Suprapubic skin (tissue), 4 donors: ENCODE results near the gene POLR1H. TPM values are rescaled to one million over a fixed set of nuclear protein-coding genes. Genes with fewer than 3 reads are reported as not detected.
"Not testable (repeated sequence)": the region's sequence is repeated elsewhere in the genome, so short reads cannot be mapped to it uniquely, and the experiment has no call there.

Source experiments
- DNase-seq, 2 donors: peaks; one replicate each; pipeline ENCODE4 v3.0.0-alpha.2; 2019; ENCODE audit warnings: low spot score in 2 of 2
- H3K27ac ChIP-seq: fragments of 200-600 bp; sonication (generic); one replicate; pipeline ENCODE4 v1.5.1; 2019
- H3K27me3 ChIP-seq: fragments of 200-600 bp; sonication (generic); one replicate; pipeline ENCODE4 v1.5.1; 2019
- H3K36me3 ChIP-seq: fragments of 200-600 bp; sonication (generic); one replicate; pipeline ENCODE4 v1.5.1; 2019
- H3K4me1 ChIP-seq: fragments of 200-600 bp; sonication (generic); one replicate; pipeline ENCODE4 v1.5.1; 2019
- H3K4me3 ChIP-seq: fragments of 200-600 bp; sonication (generic); one replicate; pipeline ENCODE4 v1.5.1; 2019; ENCODE audit warnings: mild to moderate bottlenecking
- H3K9me3 ChIP-seq: fragments of 200-600 bp; sonication (generic); one replicate; pipeline ENCODE4 v1.5.1; 2019
- EP300 ChIP-seq: sonication (generic); formaldehyde crosslinking; IDR thresholded peaks from one replicate; pipeline ENCODE4 v1.6.1; 2017; ENCODE audit warnings: antibody characterized with exemption
- POLR2A ChIP-seq, 2 donors: fragments of 450-650 bp; IDR thresholded peaks; one replicate each; pipeline ENCODE4 v1.6.1; 2017; ENCODE audit warnings: antibody characterized with exemption in 2 of 2, mild to moderate bottlenecking in 2 of 2, moderate library complexity in 2 of 2
- POLR2AphosphoS5 ChIP-seq, 3 donors: sonication (generic); formaldehyde crosslinking; IDR thresholded peaks; one replicate each; pipeline ENCODE4 v1.6.1; 2017; ENCODE audit warnings: antibody characterized with exemption in 3 of 3
- WGBS: methylation state at CpG from one replicate; pipeline ENCODE4 v1.1.5; 2018; 5-methylcytosine and 5-hydroxymethylcytosine counted together
- total RNA-seq, 4 donors: library from RNA; depleted of rRNA; stranded (reverse); fragments of >200 nt; gene quantifications; one replicate each; pipeline ENCODE4 v1.1.0, GENCODE V29; 2016
- TF ChIP-seq, protein P1 (sequence below), 2 donors: fragments of 200-600 bp in 1 of 2; fragments of 450-650 bp in 1 of 2; sonication (generic) in 1 of 2; IDR thresholded peaks; one replicate each; pipeline ENCODE4 v1.5.1; 2016 to 2019; ENCODE audit warnings: antibody characterized with exemption in 2 of 2, mild to moderate bottlenecking in 1 of 2, moderate library complexity in 1 of 2

The POLR1H gene
- total RNA-seq, 4 donors from 2014 or later, result 16.7 to 23.9 (median 21.6) TPM

GRCh38 chr6:30025186-30025585, 35.9 kb upstream of the POLR1H start:
- no peak for DNase-seq
- Histone ChIP-seq H3K9me3 (no peaks in the 10 kb centered on the region), H3K27ac (no peak overlapping the region), H3K4me1 (no peaks in the 10 kb centered on the region), H3K27me3 (no peaks in the 10 kb centered on the region), H3K4me3 (no peak overlapping the region), H3K36me3 (peaks cover 6% of the 10 kb centered on the region)
- TF ChIP-seq, protein P1, sequence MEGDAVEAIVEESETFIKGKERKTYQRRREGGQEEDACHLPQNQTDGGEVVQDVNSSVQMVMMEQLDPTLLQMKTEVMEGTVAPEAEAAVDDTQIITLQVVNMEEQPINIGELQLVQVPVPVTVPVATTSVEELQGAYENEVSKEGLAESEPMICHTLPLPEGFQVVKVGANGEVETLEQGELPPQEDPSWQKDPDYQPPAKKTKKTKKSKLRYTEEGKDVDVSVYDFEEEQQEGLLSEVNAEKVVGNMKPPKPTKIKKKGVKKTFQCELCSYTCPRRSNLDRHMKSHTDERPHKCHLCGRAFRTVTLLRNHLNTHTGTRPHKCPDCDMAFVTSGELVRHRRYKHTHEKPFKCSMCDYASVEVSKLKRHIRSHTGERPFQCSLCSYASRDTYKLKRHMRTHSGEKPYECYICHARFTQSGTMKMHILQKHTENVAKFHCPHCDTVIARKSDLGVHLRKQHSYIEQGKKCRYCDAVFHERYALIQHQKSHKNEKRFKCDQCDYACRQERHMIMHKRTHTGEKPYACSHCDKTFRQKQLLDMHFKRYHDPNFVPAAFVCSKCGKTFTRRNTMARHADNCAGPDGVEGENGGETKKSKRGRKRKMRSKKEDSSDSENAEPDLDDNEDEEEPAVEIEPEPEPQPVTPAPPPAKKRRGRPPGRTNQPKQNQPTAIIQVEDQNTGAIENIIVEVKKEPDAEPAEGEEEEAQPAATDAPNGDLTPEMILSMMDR (IDR thresholded peaks at IDR 0.05), result no peak
- TF ChIP-seq POLR2A (IDR thresholded peaks at IDR 0.05) (no peak), EP300 (no peak), POLR2AphosphoS5 (IDR thresholded peaks at IDR 0.05) (no peak)
- WGBS, result 98% methylated on average over 1 of the region's 1 CpG

- TF ChIP-seq EP300, result no peak
- TF ChIP-seq, protein P1 (IDR thresholded peaks at IDR 0.05), result no peak
- Histone ChIP-seq H3K9me3 (no peaks in the 10 kb centered on the region), H3K4me1 (no peaks in the 10 kb centered on the region), H3K27me3 (no peaks in the 10 kb centered on the region), H3K4me3 (no peak overlapping the region), H3K27ac (no peak overlapping the region), H3K36me3 (peaks cover 3% of the 10 kb centered on the region)
- DNase-seq, result no peak
- WGBS, result 93% methylated on average over 1 of the region's 1 CpG
These were observed 31.5 kb upstream of the POLR1H start for GRCh38 chr6:30029588-30029987.

DNA sequence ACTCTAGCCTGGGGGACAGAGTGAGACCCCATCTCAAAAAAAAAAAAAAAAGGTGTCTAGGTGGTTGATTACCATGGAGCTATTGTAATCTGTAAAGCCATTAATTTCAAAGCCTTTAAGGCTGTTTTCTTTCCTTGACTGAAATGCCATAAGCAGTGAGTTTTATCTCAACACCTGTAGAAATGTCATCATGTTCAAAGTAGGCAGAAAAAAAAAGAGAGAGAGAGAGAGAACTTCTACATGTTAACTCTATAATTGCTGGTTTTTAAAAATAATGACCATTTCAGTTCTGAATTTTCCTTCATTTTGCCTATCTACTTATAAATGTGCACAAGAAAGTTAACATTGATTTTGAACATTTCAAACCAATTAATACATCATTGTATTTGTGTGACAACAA, 29.7 kb upstream of the POLR1H start:
- Histone ChIP-seq H3K9me3 (no peaks in the 10 kb centered on the region), H3K36me3 (peaks cover 3% of the 10 kb centered on the region), H3K27ac (no peak overlapping the region), H3K27me3 (no peaks in the 10 kb centered on the region), H3K4me3 (no peak overlapping the region), H3K4me1 (no peaks in the 10 kb centered on the region)
- TF ChIP-seq POLR2AphosphoS5 (IDR thresholded peaks at IDR 0.05), result no peak
- no peak for TF ChIP-seq POLR2A (IDR thresholded peaks at IDR 0.05)
- TF ChIP-seq, protein P1 (IDR thresholded peaks at IDR 0.05), result no peak
- no peak for TF ChIP-seq EP300
- DNase-seq, result no peak

- not testable (repeated sequence) for DNase-seq, H3K4me1 ChIP-seq, H3K4me3 ChIP-seq, H3K27ac ChIP-seq, H3K9me3 ChIP-seq, H3K36me3 ChIP-seq, H3K27me3 ChIP-seq
- 88% methylated on average over 5 of the region's 5 CpGs for WGBS
These were observed 27.6 kb upstream of the POLR1H start for GRCh38 chr6:30033440-30033839.

DNA sequence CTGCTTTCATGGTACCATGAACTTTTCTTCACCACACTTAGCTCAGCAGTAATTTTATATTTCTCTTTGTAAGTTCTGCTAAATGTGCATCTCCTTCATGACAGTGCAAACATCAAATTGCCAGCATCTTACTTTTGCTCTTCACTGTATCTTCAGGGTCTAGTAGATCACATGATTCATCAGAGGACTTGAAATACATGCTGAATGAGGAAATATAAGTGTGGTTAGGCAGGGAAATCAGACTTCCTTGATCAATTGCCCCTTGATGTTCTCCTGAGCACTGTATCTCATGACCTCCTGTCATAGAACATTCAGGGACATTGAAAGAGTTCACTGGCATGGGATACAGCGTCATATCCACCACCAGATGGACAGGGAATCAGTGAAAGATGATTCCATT, 25.3 kb upstream of the POLR1H start:
- Histone ChIP-seq H3K4me3 (no peak overlapping the region), H3K36me3 (peaks cover 3% of the 10 kb centered on the region), H3K27me3 (no peaks in the 10 kb centered on the region), H3K9me3 (no peaks in the 10 kb centered on the region), H3K27ac (no peak overlapping the region), H3K4me1 (no peaks in the 10 kb centered on the region)
- TF ChIP-seq POLR2AphosphoS5 (IDR thresholded peaks at IDR 0.05) (no peak), POLR2A (IDR thresholded peaks at IDR 0.05) (no peak)
- TF ChIP-seq, protein P1 (IDR thresholded peaks at IDR 0.05), result no peak
- 92% methylated on average over 1 of the region's 1 CpG for WGBS
- no peak for DNase-seq

DNA sequence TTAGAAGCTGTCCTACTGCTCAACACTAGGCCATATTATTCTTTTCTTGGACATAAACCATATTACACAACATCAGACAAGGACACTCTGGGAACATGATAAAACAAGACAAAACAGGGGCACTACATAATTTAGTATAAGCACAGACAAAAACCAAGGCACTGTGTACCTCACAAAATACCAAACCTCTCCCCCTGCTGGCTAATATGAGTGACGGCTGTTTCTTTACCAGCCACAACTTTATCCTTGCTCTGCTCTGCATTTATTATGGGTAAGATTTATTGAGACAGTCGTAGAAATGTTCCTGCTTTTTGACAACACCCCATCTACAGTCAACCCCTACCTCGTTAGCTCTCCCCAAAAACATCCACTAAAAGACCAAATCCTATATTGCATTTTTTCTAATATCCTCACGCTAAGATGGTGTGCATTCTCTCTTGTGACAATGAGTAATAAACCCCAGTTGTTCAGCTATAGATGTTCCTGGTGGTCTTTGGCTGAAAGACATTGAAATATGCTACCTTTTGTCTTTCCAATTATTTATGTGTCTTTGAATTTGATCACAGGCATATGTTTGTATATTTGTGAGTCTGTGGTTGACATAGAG, 23.8 kb upstream of the POLR1H start:
- no peak overlapping the region for H3K4me3 ChIP-seq
- H3K36me3 ChIP-seq, result peaks cover 3% of the 10 kb centered on the region
- H3K27ac ChIP-seq, result no peak overlapping the region
- WGBS, result 38% methylated on average over 4 of the region's 4 CpGs
- DNase-seq, result no peak
- TF ChIP-seq, protein P1 (IDR thresholded peaks at IDR 0.05), result peak in 1 of 2 donors; percentile 31
- TF ChIP-seq EP300 (no peak), POLR2AphosphoS5 (IDR thresholded peaks at IDR 0.05) (no peak)
- no peaks in the 10 kb centered on the region for H3K27me3 ChIP-seq
- H3K9me3 ChIP-seq, result no peaks in the 10 kb centered on the region
- H3K4me1 ChIP-seq, result no peaks in the 10 kb centered on the region
